HepG2 (cell line): ENCODE data around the gene RRN3. TPM values are rescaled to one million over a fixed set of nuclear protein-coding genes. Genes with fewer than 3 reads are reported as not detected.

Source experiments
- AHR ChIP-seq: IDR thresholded peaks from 2 replicates; pipeline ENCODE4 v1.6.1; 2018; ENCODE audit warnings: missing genetic modification reagents, missing compliant biosample characterization
- ETS1 ChIP-seq: sonication (generic); formaldehyde crosslinking; IDR thresholded peaks from 2 replicates; pipeline ENCODE4 v1.4.0; 2020; ENCODE audit warnings: missing genetic modification reagents
- GPBP1L1 ChIP-seq: sonication (generic); formaldehyde crosslinking; IDR thresholded peaks from 2 replicates; pipeline ENCODE4 v1.5.0; 2020; ENCODE audit warnings: mild to moderate bottlenecking, missing genetic modification reagents
- KDM2A ChIP-seq: sonication (generic); formaldehyde crosslinking; IDR thresholded peaks from 2 replicates; pipeline ENCODE4 v1.4.0; 2020; ENCODE audit warnings: low read depth, missing genetic modification reagents, borderline replicate concordance
- PAF1 ChIP-seq: IDR thresholded peaks from 2 replicates; pipeline ENCODE4 v1.6.1; 2016; ENCODE audit warnings: missing genetic modification reagents, missing compliant biosample characterization
- PCBP1 ChIP-seq: fragments of 200-400 bp; formaldehyde crosslinking; IDR thresholded peaks from 2 replicates; pipeline ENCODE4 v1.6.1; 2017; ENCODE audit warnings: mild to moderate bottlenecking, low read depth, low read length, borderline replicate concordance
- SALL2 ChIP-seq: sonication (generic); formaldehyde crosslinking; IDR thresholded peaks from 2 replicates; pipeline ENCODE4 v1.8.1; 2023; ENCODE audit warnings: mild to moderate bottlenecking, missing genetic modification reagents, inconsistent platforms
- SP140L ChIP-seq: sonication (generic); formaldehyde crosslinking; IDR thresholded peaks from 2 replicates; pipeline ENCODE4 v1.4.0; 2020; ENCODE audit warnings: missing genetic modification reagents, borderline replicate concordance
- SP5 ChIP-seq: IDR thresholded peaks from 2 replicates; pipeline ENCODE4 v1.6.1; 2016; ENCODE audit warnings: low read depth, borderline replicate concordance
- ZGPAT ChIP-seq: IDR thresholded peaks from 2 replicates; pipeline ENCODE4 v1.6.1; 2016; ENCODE audit warnings: mild to moderate bottlenecking
- ZMAT3 ChIP-seq: sonication (generic); formaldehyde crosslinking; conservative IDR thresholded peaks from 2 replicates; pipeline ENCODE4 v1.7.0; 2021; ENCODE audit warnings: missing genetic modification reagents
- ZNF30 ChIP-seq: sonication (generic); formaldehyde crosslinking; IDR thresholded peaks from 2 replicates; pipeline ENCODE4 v1.5.0; 2020; ENCODE audit warnings: mild to moderate bottlenecking, missing genetic modification reagents
- ZNF407 ChIP-seq: sonication (generic); formaldehyde crosslinking; IDR thresholded peaks from one replicate; pipeline ENCODE4 v1.5.1; 2020; ENCODE audit warnings: mild to moderate bottlenecking, missing genetic modification reagents; ENCODE audit errors: not compliant biosample characterization
- ZNF724P ChIP-seq: sonication (generic); formaldehyde crosslinking; IDR thresholded peaks from 2 replicates; pipeline ENCODE4 v1.8.0; 2022; ENCODE audit warnings: missing genetic modification reagents, borderline replicate concordance
- ZNF879 ChIP-seq: sonication (generic); formaldehyde crosslinking; IDR thresholded peaks from 2 replicates; pipeline ENCODE4 v1.8.1; 2023; ENCODE audit warnings: missing genetic modification reagents
- ZSCAN22 ChIP-seq: sonication (generic); formaldehyde crosslinking; IDR thresholded peaks from 2 replicates; pipeline ENCODE4 v1.4.0; 2020; ENCODE audit warnings: mild to moderate bottlenecking, missing genetic modification reagents
- polyA plus RNA-seq, 8 experiments: library from polyadenylated mRNA; depleted of rRNA in 3 of 8; stranded (reverse) in 7 of 8; unstranded in 1 of 8; fragments of >200 nt; fragmentation: Illumina TruSeq in 4 of 8; extraction: Trizol in 4 of 8; gene quantifications; 2 replicates each; pipeline versions ENCODE4 v1.2.1 to v1.2.3, GENCODE V29; 2011 to 2016; ENCODE audit warnings: low read depth in 4 of 8, missing spikeins in 1 of 8, mixed read lengths in 1 of 8; ENCODE audit not compliant: insufficient read depth in 1 of 8
- total RNA-seq, 5 experiments: library from RNA; depleted of rRNA; stranded (reverse); fragments of >200 nt; fragmentation: Illumina TruSeq; extraction: Trizol; gene quantifications; 2 replicates each; pipeline ENCODE4 v1.2.3, GENCODE V29; 2016; ENCODE audit warnings: low read depth in 1 of 5
- TF ChIP-seq, protein P1 (sequence below): sonication (generic); formaldehyde crosslinking; IDR thresholded peaks from 2 replicates; pipeline ENCODE4 v1.4.0; 2020; ENCODE audit warnings: missing genetic modification reagents, low read depth, mild to moderate bottlenecking, borderline replicate concordance

RRN3 gene
- total and polyA plus RNA-seq, 2 of the 13 experiments (the other 11 are each of a cell fraction or from before 2014, with no cell fraction given): 45.8 to 67.0 TPM

DNA sequence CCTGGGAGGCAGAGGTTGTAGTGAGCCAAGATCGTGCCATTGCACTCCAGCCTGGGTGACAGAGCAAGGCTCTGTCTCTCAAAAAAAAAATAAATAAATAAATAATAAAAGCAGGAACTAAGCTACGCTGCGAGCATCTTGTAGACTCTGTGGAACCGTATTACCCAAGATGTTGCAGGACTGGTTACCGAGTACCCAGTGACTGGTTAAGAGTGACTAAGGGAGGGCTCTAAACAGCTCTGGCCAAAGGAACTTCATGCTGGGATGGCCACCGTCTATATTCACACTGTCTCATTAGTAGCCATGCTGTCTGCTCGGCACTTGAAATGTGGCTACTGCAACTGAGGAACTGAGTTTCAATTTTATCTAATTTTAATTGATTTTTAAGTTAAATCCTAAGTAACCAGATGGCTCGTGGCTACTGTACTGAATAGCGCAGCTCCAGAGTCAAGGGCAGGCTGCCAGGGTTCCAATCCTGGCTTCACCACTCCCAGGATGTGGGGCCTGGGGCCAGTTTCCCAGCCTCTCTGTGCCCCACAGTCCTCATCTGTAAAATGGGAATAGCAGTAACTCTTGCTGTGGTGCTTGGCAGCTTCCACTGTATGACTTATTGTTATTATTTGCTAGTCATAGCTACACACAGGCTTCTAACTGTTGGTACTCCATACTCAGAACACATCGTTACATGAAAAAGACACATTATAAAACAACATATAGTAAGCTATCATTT, 41.2 kb downstream of the RRN3 start (continued):
- TF ChIP-seq, protein P1, sequence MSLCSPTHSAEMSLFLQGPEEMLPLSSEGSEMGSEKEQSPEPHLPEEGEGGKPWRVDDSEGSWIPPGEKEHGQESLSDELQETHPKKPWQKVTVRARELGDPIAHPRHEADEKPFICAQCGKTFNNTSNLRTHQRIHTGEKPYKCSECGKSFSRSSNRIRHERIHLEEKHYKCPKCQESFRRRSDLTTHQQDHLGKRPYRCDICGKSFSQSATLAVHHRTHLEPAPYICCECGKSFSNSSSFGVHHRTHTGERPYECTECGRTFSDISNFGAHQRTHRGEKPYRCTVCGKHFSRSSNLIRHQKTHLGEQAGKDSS: no peak
- TF ChIP-seq SP5 (CRISPR knock-in tag) (no peak), ZGPAT (CRISPR knock-in tag) (no peak), ZNF879 (CRISPR knock-in tag) (no peak), ZNF30 (no peak), KDM2A (CRISPR knock-in tag) (no peak; the same call in 1 of the 2 replicates), SP140L (no peak), AHR (no peak), ZSCAN22 (no peak), GPBP1L1 (CRISPR knock-in tag) (no peak), ZNF407 (CRISPR knock-in tag) (no peak), ZMAT3 (no peak), PAF1 (CRISPR knock-in tag) (no peak), ZNF724P (CRISPR knock-in tag) (no peak), PCBP1 (no peak), ETS1 (CRISPR knock-in tag) (no peak), SALL2 (CRISPR knock-in tag) (no peak)
